ENCODE measurements around the gene TEF. TPM values are rescaled to one million over a fixed set of nuclear protein-coding genes. Genes with fewer than 3 reads are reported as not detected.

TEF gene, protein sequence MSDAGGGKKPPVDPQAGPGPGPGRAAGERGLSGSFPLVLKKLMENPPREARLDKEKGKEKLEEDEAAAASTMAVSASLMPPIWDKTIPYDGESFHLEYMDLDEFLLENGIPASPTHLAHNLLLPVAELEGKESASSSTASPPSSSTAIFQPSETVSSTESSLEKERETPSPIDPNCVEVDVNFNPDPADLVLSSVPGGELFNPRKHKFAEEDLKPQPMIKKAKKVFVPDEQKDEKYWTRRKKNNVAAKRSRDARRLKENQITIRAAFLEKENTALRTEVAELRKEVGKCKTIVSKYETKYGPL
- total RNA-seq: 10 to 100 TPM in 1 of 2 donors, 1 to 10 TPM in 1; 8.8 to 16.2 TPM
- polyA plus RNA-seq: 10 to 100 TPM in 1 of 2 donors, 1 to 10 TPM in 1; 5.7 to 11.6 TPM

DNA sequence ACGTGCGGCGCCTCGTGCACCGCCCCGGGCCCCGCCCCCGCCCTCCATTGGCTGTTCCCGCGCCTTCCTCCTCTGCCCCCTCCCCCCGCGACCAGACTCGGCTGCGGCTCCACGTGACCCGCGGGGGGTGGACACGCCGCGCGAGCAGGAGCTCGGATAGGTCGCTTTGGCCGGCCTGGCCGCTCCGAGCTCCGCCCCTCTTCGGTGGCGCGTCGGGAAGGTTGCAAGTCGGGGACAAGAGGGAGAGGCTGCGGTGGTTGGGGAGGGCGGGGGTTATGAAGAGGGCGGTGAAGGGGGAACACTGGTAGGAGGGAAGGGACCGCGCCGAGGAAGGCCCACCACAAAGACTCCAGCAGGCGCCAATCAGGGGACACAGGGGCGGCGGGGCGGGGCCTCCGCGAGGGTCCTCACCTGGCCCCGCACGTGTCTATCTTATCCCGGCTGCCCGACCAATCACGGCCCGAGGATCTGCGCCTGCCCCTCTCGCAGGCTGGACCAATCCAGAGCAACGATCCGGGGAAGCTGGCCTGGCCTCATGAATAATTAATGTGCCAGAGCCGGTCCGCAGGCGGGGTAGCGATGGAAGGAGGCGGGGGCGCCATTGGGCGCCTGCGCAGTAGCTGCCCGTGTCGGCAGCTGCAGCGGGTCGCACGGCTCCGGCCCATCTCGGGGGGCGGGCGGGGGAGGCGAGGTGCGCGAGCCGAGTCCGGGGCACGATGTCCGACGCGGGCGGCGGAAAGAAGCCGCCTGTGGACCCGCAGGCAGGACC is at the start of gene TEF:
TEF (plus strand) TSS at position 614 of the 769 bp plus-strand sequence; CDS start at position 717, 103 bp downstream.
- peak within 1 kb of the TSS; percentile 94 to 97 for H3K27ac ChIP-seq (ENCODE audit: low read depth in 1 of 2, low read length in 2 of 2)
- H3K9ac ChIP-seq (ENCODE audit: low read depth in 1 of 2, low read length in 2 of 2): peak within 1 kb of the TSS; percentile 38 to 95
- peak; percentile 96 for DNase-seq (ENCODE audit: low spot score)
- TF ChIP-seq SP1 (IDR thresholded peaks at IDR 0.05): peak; percentile 50
- TF ChIP-seq, protein P1, sequence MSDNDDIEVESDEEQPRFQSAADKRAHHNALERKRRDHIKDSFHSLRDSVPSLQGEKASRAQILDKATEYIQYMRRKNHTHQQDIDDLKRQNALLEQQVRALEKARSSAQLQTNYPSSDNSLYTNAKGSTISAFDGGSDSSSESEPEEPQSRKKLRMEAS (IDR thresholded peaks at IDR 0.05): peak; percentile 29
- no peak for TF ChIP-seq TAF1 (conservative IDR thresholded peaks at IDR 0.05)
- peak; percentile 53 for TF ChIP-seq YY1 (IDR thresholded peaks at IDR 0.05)
- peaks cover 0 to 3% (median 0%) of the 10 kb centered on the region in 4 donors for H3K36me3 ChIP-seq (ENCODE audit: control insufficient read depth in 4 of 4, insufficient read depth in 3 of 4, low read depth in 1 of 4, low read length in 3 of 4)
- H3K4me1 ChIP-seq (ENCODE audit: control insufficient read depth in 4 of 4, insufficient read depth in 4 of 4, low read length in 3 of 4): peaks cover 3 to 34% (median 27%) of the 10 kb centered on the region in 4 donors
- under 1% methylated on average over 84 of the region's 84 CpGs for WGBS
- peak within 1 kb of the TSS; percentile 53 to 89 (median 63) for H3K4me3 ChIP-seq (ENCODE audit: low read depth in 1 of 3, low read length in 3 of 3)
- H3K27me3 ChIP-seq (ENCODE audit: control insufficient read depth in 4 of 4, insufficient read depth in 4 of 4, low read length in 3 of 4): no peaks in the 10 kb centered on the region
- no peaks in the 10 kb centered on the region for H3K9me3 ChIP-seq (ENCODE audit: control insufficient read depth in 4 of 4, low read length in 3 of 4)

DNA sequence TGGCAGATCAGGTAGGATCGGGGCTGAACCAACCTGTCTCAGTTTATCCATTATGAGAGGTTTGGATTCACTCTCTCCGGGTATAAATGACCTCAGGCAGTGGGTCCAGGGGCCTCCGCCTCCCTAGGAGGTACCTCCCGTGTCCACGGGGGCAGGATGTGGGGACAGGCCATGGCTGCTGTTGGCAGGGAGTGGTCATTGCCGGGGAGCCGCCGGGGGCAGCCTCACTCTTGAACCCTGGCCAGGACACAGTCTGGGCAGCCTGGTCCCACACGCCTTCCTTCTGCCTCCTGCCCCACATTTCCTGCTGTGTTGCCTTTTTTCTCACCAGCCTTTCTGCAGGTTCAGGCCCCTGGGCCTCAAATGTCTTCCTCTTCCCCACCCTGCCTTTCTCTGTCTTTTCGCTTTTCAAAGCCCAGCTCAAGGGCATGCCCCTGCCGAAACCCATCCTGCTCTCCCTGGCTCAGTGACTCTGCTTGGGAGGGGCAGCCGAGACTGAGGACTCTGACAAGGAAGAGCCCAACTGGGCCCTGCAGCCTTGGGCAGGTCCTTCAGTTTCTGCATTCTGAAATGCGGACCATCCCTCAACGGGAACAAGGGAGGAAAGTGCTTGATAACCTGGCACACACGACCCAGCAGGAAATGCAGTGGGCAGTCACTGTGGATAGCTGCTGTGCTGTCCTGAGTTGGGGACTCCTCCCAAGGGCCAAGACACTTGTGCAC is 49.4 kb upstream of the TEF start:
- peaks cover 3 to 22% (median 17%) of the 10 kb centered on the region in 4 donors for H3K4me1 ChIP-seq (ENCODE audit: control insufficient read depth in 4 of 4, insufficient read depth in 4 of 4, low read length in 3 of 4)
- H3K9ac ChIP-seq (ENCODE audit: low read depth in 1 of 2, low read length in 2 of 2): no peak overlapping the region
- 91% methylated on average over 15 of the region's 15 CpGs for WGBS
- H3K4me3 ChIP-seq (ENCODE audit: low read depth in 1 of 3, low read length in 3 of 3): no peak overlapping the region
- no peaks in the 10 kb centered on the region for H3K9me3 ChIP-seq (ENCODE audit: control insufficient read depth in 4 of 4, low read length in 3 of 4)
- no peak for DNase-seq (ENCODE audit: low spot score)
- H3K36me3 ChIP-seq (ENCODE audit: control insufficient read depth in 4 of 4, insufficient read depth in 3 of 4, low read depth in 1 of 4, low read length in 3 of 4): peaks cover 9 to 49% (median 21%) of the 10 kb centered on the region in 4 donors
- no peak for TF ChIP-seq RXRA (IDR thresholded peaks at IDR 0.05)
- no peaks in the 10 kb centered on the region for H3K27me3 ChIP-seq (ENCODE audit: control insufficient read depth in 4 of 4, insufficient read depth in 4 of 4, low read length in 3 of 4)
- no peak overlapping the region for H3K27ac ChIP-seq (ENCODE audit: low read depth in 1 of 2, low read length in 2 of 2)

DNA sequence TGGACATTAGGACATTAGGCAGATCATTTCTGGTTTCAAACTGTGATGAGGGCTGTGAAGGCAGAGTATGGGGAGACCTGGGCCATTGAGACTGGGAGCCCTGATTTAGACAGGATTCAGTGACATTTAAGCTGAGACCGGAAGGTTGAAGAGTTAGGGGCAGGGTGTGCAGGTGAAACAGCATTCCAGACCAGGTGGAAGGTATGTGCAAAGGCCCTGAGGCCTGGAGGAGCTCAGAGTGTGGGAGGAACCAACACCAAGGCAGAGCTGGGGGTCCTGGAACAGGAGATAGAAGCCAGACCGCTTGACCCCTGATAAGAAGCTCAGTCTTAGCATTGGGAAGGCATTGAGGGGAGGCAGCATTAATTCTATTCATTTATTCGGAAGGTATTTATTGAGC is 47.9 kb upstream of the TEF start:
- no peak overlapping the region for H3K9ac ChIP-seq (ENCODE audit: low read depth in 1 of 2, low read length in 2 of 2)
- DNase-seq (ENCODE audit: low spot score): no peak
- H3K27me3 ChIP-seq (ENCODE audit: control insufficient read depth in 4 of 4, insufficient read depth in 4 of 4, low read length in 3 of 4): no peaks in the 10 kb centered on the region
- H3K27ac ChIP-seq (ENCODE audit: low read depth in 1 of 2, low read length in 2 of 2): no peak overlapping the region
- H3K9me3 ChIP-seq (ENCODE audit: control insufficient read depth in 4 of 4, low read length in 3 of 4): no peaks in the 10 kb centered on the region
- peaks cover 3 to 22% (median 17%) of the 10 kb centered on the region in 4 donors for H3K4me1 ChIP-seq (ENCODE audit: control insufficient read depth in 4 of 4, insufficient read depth in 4 of 4, low read length in 3 of 4)
- 81% methylated on average over 3 of the region's 3 CpGs for WGBS
- peaks cover 10 to 44% (median 18%) of the 10 kb centered on the region in 4 donors for H3K36me3 ChIP-seq (ENCODE audit: control insufficient read depth in 4 of 4, insufficient read depth in 3 of 4, low read depth in 1 of 4, low read length in 3 of 4)
- no peak overlapping the region for H3K4me3 ChIP-seq (ENCODE audit: low read depth in 1 of 3, low read length in 3 of 3)
- TF ChIP-seq YY1 (IDR thresholded peaks at IDR 0.05): no peak
- TF ChIP-seq, protein P2, sequence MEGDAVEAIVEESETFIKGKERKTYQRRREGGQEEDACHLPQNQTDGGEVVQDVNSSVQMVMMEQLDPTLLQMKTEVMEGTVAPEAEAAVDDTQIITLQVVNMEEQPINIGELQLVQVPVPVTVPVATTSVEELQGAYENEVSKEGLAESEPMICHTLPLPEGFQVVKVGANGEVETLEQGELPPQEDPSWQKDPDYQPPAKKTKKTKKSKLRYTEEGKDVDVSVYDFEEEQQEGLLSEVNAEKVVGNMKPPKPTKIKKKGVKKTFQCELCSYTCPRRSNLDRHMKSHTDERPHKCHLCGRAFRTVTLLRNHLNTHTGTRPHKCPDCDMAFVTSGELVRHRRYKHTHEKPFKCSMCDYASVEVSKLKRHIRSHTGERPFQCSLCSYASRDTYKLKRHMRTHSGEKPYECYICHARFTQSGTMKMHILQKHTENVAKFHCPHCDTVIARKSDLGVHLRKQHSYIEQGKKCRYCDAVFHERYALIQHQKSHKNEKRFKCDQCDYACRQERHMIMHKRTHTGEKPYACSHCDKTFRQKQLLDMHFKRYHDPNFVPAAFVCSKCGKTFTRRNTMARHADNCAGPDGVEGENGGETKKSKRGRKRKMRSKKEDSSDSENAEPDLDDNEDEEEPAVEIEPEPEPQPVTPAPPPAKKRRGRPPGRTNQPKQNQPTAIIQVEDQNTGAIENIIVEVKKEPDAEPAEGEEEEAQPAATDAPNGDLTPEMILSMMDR (IDR thresholded peaks at IDR 0.05; ENCODE audit: low read depth, low read length, missing input control): no peak
- TF ChIP-seq GABPA (IDR thresholded peaks at IDR 0.05 in 1 of 2, conservative IDR thresholded peaks at IDR 0.05 in 1 of 2): no peak
- TF ChIP-seq, protein P1 (IDR thresholded peaks at IDR 0.05): no peak
- TF ChIP-seq HNF4A (conservative IDR thresholded peaks at IDR 0.05): no peak
- TF ChIP-seq, protein P3, sequence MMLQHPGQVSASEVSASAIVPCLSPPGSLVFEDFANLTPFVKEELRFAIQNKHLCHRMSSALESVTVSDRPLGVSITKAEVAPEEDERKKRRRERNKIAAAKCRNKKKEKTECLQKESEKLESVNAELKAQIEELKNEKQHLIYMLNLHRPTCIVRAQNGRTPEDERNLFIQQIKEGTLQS (IDR thresholded peaks at IDR 0.05): no peak
- TF ChIP-seq JUND (IDR thresholded peaks at IDR 0.05): no peak
- TF ChIP-seq, protein P4, sequence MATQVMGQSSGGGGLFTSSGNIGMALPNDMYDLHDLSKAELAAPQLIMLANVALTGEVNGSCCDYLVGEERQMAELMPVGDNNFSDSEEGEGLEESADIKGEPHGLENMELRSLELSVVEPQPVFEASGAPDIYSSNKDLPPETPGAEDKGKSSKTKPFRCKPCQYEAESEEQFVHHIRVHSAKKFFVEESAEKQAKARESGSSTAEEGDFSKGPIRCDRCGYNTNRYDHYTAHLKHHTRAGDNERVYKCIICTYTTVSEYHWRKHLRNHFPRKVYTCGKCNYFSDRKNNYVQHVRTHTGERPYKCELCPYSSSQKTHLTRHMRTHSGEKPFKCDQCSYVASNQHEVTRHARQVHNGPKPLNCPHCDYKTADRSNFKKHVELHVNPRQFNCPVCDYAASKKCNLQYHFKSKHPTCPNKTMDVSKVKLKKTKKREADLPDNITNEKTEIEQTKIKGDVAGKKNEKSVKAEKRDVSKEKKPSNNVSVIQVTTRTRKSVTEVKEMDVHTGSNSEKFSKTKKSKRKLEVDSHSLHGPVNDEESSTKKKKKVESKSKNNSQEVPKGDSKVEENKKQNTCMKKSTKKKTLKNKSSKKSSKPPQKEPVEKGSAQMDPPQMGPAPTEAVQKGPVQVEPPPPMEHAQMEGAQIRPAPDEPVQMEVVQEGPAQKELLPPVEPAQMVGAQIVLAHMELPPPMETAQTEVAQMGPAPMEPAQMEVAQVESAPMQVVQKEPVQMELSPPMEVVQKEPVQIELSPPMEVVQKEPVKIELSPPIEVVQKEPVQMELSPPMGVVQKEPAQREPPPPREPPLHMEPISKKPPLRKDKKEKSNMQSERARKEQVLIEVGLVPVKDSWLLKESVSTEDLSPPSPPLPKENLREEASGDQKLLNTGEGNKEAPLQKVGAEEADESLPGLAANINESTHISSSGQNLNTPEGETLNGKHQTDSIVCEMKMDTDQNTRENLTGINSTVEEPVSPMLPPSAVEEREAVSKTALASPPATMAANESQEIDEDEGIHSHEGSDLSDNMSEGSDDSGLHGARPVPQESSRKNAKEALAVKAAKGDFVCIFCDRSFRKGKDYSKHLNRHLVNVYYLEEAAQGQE (IDR thresholded peaks at IDR 0.05): no peak
- TF ChIP-seq, protein P5, sequence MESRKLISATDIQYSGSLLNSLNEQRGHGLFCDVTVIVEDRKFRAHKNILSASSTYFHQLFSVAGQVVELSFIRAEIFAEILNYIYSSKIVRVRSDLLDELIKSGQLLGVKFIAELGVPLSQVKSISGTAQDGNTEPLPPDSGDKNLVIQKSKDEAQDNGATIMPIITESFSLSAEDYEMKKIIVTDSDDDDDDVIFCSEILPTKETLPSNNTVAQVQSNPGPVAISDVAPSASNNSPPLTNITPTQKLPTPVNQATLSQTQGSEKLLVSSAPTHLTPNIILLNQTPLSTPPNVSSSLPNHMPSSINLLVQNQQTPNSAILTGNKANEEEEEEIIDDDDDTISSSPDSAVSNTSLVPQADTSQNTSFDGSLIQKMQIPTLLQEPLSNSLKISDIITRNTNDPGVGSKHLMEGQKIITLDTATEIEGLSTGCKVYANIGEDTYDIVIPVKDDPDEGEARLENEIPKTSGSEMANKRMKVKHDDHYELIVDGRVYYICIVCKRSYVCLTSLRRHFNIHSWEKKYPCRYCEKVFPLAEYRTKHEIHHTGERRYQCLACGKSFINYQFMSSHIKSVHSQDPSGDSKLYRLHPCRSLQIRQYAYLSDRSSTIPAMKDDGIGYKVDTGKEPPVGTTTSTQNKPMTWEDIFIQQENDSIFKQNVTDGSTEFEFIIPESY (IDR thresholded peaks at IDR 0.05): no peak
- no peak for TF ChIP-seq FOXA2 (IDR thresholded peaks at IDR 0.05)
- TF ChIP-seq TAF1 (conservative IDR thresholded peaks at IDR 0.05): no peak
- TF ChIP-seq RAD21 (IDR thresholded peaks at IDR 0.05): no peak
- TF ChIP-seq NR2F2 (IDR thresholded peaks at IDR 0.05): no peak
- TF ChIP-seq SP1 (IDR thresholded peaks at IDR 0.05): no peak
- no peak for TF ChIP-seq FOXA1 (IDR thresholded peaks at IDR 0.05)
- TF ChIP-seq RXRA (IDR thresholded peaks at IDR 0.05): no peak
